Heart left ventricle (tissue), 13 donors: ENCODE results near the gene ACOT2.

Experiments
- CTCF ChIP-seq, 12 donors: fragments of 200-600 bp; sonication (generic) in 4 of 12; IDR thresholded peaks; one replicate each; pipeline versions ENCODE4 v1.5.0 to v1.8.0; 2018 to 2022; ENCODE audit warnings: antibody characterized with exemption in 12 of 12, mild to moderate bottlenecking in 5 of 12
- POLR2A ChIP-seq, 2 donors: fragments of 450-650 bp; IDR thresholded peaks; one replicate each; pipeline ENCODE4 v1.6.1; 2017; ENCODE audit warnings: antibody characterized with exemption in 2 of 2, mild to moderate bottlenecking in 2 of 2, moderate library complexity in 2 of 2
- donor health status: ischemic (EF 13 %, LVEDD 7.1; RV severe dilation, severe dysfunction).
- donor health status: DM: no; HTN: yes; CAD: no.
- donor health status: DM: no; HTN: no; CAD: no.
- donor health status: ischemic (EF 25% LVEDD 6.9; RV normal size, moderate dysfunction).
- donor health status: ischemic (EF 25% LVEDD 5.7; RV mildly dilated, moderate dysfunction).
- donor health status: ischemic (EF 35%, LVEDD 5.7; RV mildly dilated, moderate dysfunction).
- donor health status: nonischemic (EF 11% LVEDD 7.7; RV severe dilation, severe dysfunction).
- donor health status: DM: yes; HTN: yes; CAD: no.
- donor health status: PGD.
- donor health status: ischemic (EF 29% LVEDD 5.4; RV normal size, mild dysfunction).
- donor health status: nonischemic (EF 23%, LVEDD 6.1; RV moderate dilation, normal function).

GRCh38 chr14:73623504-73624054, 54.6 kb downstream of the ACOT2 start:
- no peak for TF ChIP-seq CTCF (IDR thresholded peaks at IDR 0.05)
- TF ChIP-seq POLR2A (IDR thresholded peaks at IDR 0.05) = no peak
